ENCODE data around the gene NBDY. TPM values are rescaled to one million over a fixed set of nuclear protein-coding genes. Genes with fewer than 3 reads are reported as not detected.

The NBDY gene
- total RNA-seq, 4 donors from 2014 or later, result 15.6 to 47.2 (median 20.4) TPM

- Histone ChIP-seq H3K27ac (no peak overlapping the region), H3K4me3 (no peak overlapping the region), H3K36me3 (no peaks in the 10 kb centered on the region), H3K27me3 (no peaks in the 10 kb centered on the region), H3K9me3 (no peaks in the 10 kb centered on the region), H3K4me1 (no peaks in the 10 kb centered on the region)
- TF ChIP-seq POLR2A (IDR thresholded peaks at IDR 0.05) (no peak), EP300 (IDR thresholded peaks at IDR 0.05) (no peak), POLR2AphosphoS5 (IDR thresholded peaks at IDR 0.05) (no peak), CTCF (IDR thresholded peaks at IDR 0.05) (no peak)
- DNase-seq (ENCODE audit: low spot score in 2 of 2), result no peak
- 75% methylated on average over 3 of the region's 3 CpGs for WGBS
Measured at GRCh38 chrX:56791456-56791855, 62.4 kb downstream of the NBDY start.

- Histone ChIP-seq H3K4me3 (no peak overlapping the region), H3K4me1 (no peaks in the 10 kb centered on the region), H3K27me3 (no peaks in the 10 kb centered on the region), H3K36me3 (no peaks in the 10 kb centered on the region), H3K9me3 (no peaks in the 10 kb centered on the region), H3K27ac (no peak overlapping the region)
- WGBS, result 86% methylated on average over 7 of the region's 8 CpGs
- DNase-seq (ENCODE audit: low spot score in 2 of 2), result peak; percentile 28 to 36
- TF ChIP-seq CTCF (IDR thresholded peaks at IDR 0.05), result no peak
- no peak for TF ChIP-seq EP300 (IDR thresholded peaks at IDR 0.05)
- no peak for TF ChIP-seq POLR2AphosphoS5 (IDR thresholded peaks at IDR 0.05)
- no peak for TF ChIP-seq POLR2A (IDR thresholded peaks at IDR 0.05)
Measured at GRCh38 chrX:56792270-56793111, 63.4 kb downstream of the NBDY start.

- no peaks in the 10 kb centered on the region for H3K27me3 ChIP-seq
- no peak overlapping the region for H3K4me3 ChIP-seq
- no peak for TF ChIP-seq POLR2AphosphoS5 (IDR thresholded peaks at IDR 0.05)
- no peak for TF ChIP-seq EP300 (IDR thresholded peaks at IDR 0.05)
- no peak for TF ChIP-seq CTCF (IDR thresholded peaks at IDR 0.05)
- TF ChIP-seq POLR2A (IDR thresholded peaks at IDR 0.05), result no peak
- no peaks in the 10 kb centered on the region for H3K4me1 ChIP-seq
- no peak overlapping the region for H3K27ac ChIP-seq
- no peak for DNase-seq (ENCODE audit: low spot score in 2 of 2)
- H3K9me3 ChIP-seq, result no peaks in the 10 kb centered on the region
- no peaks in the 10 kb centered on the region for H3K36me3 ChIP-seq
- WGBS, result 100% methylated on average over 1 of the region's 1 CpG
Measured at GRCh38 chrX:56793112-56793430, 64.0 kb downstream of the NBDY start.

GRCh38 chrX:56793521-56794320 is 64.7 kb downstream of the NBDY start:
- 91% methylated on average over 14 of the region's 15 CpGs for WGBS
- peak in 1 of 2 donors; percentile 38 for DNase-seq (ENCODE audit: low spot score in 2 of 2)

More at GRCh38 chrX:56793521-56794320, 64.7 kb downstream of the NBDY start:
- H3K4me1 ChIP-seq, result no peaks in the 10 kb centered on the region
- no peaks in the 10 kb centered on the region for H3K36me3 ChIP-seq
- no peaks in the 10 kb centered on the region for H3K9me3 ChIP-seq
- no peaks in the 10 kb centered on the region for H3K27me3 ChIP-seq
- no peak for TF ChIP-seq POLR2A (IDR thresholded peaks at IDR 0.05)
- no peak for TF ChIP-seq EP300 (IDR thresholded peaks at IDR 0.05)
- TF ChIP-seq POLR2AphosphoS5 (IDR thresholded peaks at IDR 0.05), result no peak
- TF ChIP-seq CTCF (IDR thresholded peaks at IDR 0.05), result no peak
- no peak overlapping the region for H3K27ac ChIP-seq
- no peak overlapping the region for H3K4me3 ChIP-seq
